GM13976 (cell line): ENCODE measurements around the gene ZNF521.

Experiments used
- DNase-seq: peaks from one replicate; pipeline ENCODE4 v3.0.0; 2012; ENCODE audit warnings: low spot score
- in situ Hi-C: fragments of 300-500 bp; cut with MboI; formaldehyde crosslinking; loops from one replicate; pipeline ENCODE4 v1.12.0; 2022; ENCODE audit warnings: low sequenced_read_pairs, mixed read lengths, inconsistent platforms; ENCODE audit not compliant: unreplicated experiment
- TF ChIP-seq, protein P1 (sequence below): IDR thresholded peaks from 2 replicates; pipeline ENCODE4 v1.5.1; 2012; ENCODE audit warnings: borderline replicate concordance, mild to moderate bottlenecking; ENCODE audit not compliant: insufficient read depth; ENCODE audit errors: extremely low read depth, missing control alignments, control extremely low read depth

The ZNF521 gene

DNA sequence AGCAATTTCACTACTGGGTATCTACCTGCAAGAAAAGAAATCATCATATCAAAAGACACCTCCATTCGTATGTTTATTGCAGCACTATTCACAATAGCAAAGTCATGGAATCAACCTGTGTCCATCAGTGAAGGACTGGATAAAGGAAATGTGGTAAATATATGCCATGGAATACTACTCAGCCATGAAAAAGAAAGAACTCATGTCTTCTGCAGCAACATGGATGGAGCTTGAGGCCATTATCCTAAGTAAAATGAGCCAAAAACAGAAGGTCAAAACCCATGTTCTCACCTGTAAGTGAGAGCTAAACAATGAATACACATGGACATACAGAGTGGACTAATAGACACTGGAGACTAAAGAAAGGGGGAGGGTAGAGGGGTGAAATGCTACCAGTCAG is 322.2 kb downstream of the ZNF521 start:
- in situ Hi-C loops: no loop called here
- DNase-seq: no peak
- TF ChIP-seq, protein P1, sequence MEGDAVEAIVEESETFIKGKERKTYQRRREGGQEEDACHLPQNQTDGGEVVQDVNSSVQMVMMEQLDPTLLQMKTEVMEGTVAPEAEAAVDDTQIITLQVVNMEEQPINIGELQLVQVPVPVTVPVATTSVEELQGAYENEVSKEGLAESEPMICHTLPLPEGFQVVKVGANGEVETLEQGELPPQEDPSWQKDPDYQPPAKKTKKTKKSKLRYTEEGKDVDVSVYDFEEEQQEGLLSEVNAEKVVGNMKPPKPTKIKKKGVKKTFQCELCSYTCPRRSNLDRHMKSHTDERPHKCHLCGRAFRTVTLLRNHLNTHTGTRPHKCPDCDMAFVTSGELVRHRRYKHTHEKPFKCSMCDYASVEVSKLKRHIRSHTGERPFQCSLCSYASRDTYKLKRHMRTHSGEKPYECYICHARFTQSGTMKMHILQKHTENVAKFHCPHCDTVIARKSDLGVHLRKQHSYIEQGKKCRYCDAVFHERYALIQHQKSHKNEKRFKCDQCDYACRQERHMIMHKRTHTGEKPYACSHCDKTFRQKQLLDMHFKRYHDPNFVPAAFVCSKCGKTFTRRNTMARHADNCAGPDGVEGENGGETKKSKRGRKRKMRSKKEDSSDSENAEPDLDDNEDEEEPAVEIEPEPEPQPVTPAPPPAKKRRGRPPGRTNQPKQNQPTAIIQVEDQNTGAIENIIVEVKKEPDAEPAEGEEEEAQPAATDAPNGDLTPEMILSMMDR: no peak

DNA sequence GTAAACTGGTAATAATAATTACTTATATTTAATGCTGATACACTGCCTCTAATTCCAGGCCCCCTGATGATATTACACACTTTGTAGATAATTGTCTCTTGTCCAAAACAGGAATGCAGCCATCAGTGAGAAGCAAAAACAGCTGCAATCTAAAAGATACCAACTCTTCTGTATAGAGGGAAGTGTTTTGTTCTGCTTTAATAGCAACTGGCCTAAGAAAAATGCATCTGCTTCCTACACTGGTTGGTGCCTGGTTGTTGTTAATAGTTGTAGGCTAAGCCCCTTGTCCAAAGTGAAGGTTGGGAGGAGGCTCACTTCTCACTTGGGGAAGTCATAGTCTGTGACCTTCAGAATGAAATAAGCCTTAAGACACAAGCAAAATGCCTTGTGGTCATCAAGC is 332.0 kb downstream of the ZNF521 start:
- TF ChIP-seq, protein P1: no peak
- in situ Hi-C loops: no loop called here
- no peak for DNase-seq

DNA sequence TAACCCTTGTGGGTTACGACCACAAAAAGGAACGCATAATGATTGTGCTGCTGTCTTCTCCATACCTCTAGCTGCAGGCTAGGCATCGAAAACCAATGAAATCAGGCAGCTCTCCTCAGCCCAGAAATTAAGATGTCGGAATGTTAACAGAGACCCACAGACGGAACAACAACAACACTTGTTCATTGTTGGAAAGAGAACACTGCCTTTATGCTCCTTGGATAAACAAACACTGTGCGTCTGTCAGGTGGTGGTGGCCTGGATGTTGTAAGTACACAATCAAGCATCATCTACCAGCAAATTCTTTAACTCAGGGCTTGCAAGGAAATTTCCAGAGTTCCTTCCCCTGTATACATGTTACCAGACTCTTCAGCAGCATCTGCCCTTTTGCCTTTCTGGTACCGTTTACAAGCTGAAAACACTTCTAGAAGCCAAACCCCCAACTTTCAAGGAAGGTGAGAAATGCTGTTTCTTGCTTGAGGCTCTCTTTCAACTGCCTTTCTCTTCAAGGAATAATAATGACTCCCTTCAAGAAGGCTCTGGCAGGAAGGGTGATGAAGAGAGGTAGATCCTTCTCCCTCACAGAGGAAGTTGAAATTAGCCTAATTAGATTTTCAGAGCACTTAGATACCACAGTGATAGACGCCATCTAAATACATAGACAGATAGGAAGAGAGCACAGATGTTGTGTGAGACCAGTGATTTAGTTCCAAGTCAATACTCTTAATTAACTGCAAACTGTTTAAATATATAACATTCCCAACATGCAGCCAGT is 332.7 kb downstream of the ZNF521 start:
- TF ChIP-seq, protein P1: no peak
- in situ Hi-C loops: no loop called here
- no peak for DNase-seq

DNA sequence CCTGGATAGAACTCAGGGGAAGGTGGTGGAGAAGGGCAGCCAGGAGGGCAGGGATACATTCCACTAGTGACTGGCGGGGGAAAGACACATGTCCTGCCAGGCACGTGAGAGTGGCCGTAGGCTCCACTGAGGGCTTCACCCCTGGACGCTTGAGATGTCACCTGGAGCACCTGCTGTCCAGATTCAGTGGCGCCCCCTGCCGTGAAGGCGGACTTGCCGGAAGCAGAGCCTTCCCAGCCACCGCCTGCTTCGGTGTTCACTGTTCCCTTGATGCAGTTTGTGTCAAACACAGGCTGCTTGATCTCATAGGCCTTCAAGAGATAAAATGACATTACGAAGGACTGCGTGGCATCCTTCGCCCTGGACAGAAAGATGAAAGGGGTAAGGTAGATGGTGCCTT is 335.3 kb downstream of the ZNF521 start:
- in situ Hi-C loops: no loop called here
- no peak for DNase-seq
- TF ChIP-seq, protein P1: no peak

DNA sequence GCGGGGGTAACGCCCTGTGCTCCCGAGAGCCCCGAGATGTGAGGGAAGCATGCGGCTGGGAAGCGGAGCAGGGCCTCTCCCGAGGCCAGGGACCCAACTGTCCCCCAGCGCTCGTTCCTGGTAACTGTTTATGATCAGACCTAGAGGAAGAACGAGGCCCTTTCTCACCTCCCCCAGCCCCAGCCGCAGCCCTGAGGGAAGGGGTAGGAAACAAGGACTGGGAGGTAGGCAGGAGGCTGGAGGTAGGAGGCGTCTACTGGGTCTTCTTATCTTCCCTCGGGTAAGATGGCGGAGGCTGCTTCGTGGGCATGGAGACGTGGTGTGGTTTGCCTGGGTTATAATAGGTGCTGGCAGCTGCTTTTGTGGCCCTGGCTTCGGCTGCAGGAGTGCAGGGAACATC is 335.8 kb downstream of the ZNF521 start:
- TF ChIP-seq, protein P1: no peak
- in situ Hi-C loops: no loop called here
- DNase-seq: no peak
